Measurements from ENCODE around the gene ERMN. TPM values are rescaled to one million over a fixed set of nuclear protein-coding genes. Genes with fewer than 3 reads are reported as not detected.
"Not testable (repeated sequence)": the region's sequence is repeated elsewhere in the genome, so short reads cannot be mapped to it uniquely, and the experiment has no call there.

The ERMN gene
- not detected for total RNA-seq
- long read RNA-seq, result 0 reads

GRCh38 chr2:157325786-157326185 is at the start of gene ERMN:
TSS of gene ERMN (minus strand) at chr2:157325824. CDS start at chr2:157325642, 182 bp downstream.
- Histone ChIP-seq H3K4me1 (peaks cover 19% of the 10 kb centered on the region), H3K27me3 (ENCODE audit: low read depth) (no peaks in the 10 kb centered on the region), H3K4me3 (no peak within 1 kb of the TSS), H3K9me3 (replicated peaks) (no peaks in the 10 kb centered on the region), H3K27ac (replicated peaks) (no peak within 1 kb of the TSS), H3K36me3 (no peaks in the 10 kb centered on the region)
- no peak for DNase-seq
- intact Hi-C loops (cut with micrococcal nuclease), result loop anchor here (10.0 kb wide), 1 partner anchor 169 kb away; no protein-coding TSS in a partner anchor
- TF ChIP-seq CTCF (IDR thresholded peaks at IDR 0.05; ENCODE audit: borderline replicate concordance), result no peak

GRCh38 chr2:157375384-157375783 is 49.8 kb upstream of the ERMN start:
- no peaks in the 10 kb centered on the region for H3K4me1 ChIP-seq
- H3K36me3 ChIP-seq, result no peaks in the 10 kb centered on the region
- TF ChIP-seq CTCF (IDR thresholded peaks at IDR 0.05; ENCODE audit: borderline replicate concordance), result no peak
- H3K4me3 ChIP-seq, result no peak overlapping the region
- H3K27ac ChIP-seq (replicated peaks), result no peak overlapping the region
- H3K27me3 ChIP-seq (ENCODE audit: low read depth), result no peaks in the 10 kb centered on the region
- intact Hi-C loops (cut with micrococcal nuclease), result no loop called here
- peaks cover 22% of the 10 kb centered on the region for H3K9me3 ChIP-seq (replicated peaks)
- DNase-seq, result no peak

GRCh38 chr2:157368508-157368907 is 42.9 kb upstream of the ERMN start:
- DNase-seq; intact Hi-C loops (cut with micrococcal nuclease); H3K4me3 ChIP-seq; H3K36me3 ChIP-seq; H3K27ac ChIP-seq (replicated peaks); H3K9me3 ChIP-seq (replicated peaks); H3K4me1 ChIP-seq; H3K27me3 ChIP-seq (ENCODE audit: low read depth): not testable (repeated sequence)

DNA sequence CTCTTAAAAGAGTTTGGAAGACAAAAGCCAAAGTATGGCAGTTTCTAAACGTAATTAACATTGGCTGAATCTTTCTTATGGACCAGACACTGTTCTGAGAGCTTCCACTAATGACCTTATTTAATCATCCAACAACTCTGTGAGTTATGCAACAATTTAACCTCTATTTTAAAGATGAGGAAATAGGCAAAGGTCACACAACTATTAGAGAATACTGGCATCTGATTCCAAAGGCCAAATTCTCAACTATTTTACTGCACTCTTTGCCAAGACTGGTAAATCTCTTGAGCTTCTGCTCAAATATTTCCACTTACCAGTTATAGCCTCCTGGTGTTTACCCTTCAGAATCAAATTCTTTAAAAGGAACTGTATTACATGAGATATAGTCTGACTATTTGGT is 42.1 kb upstream of the ERMN start:
- peaks cover 10% of the 10 kb centered on the region for H3K4me1 ChIP-seq
- H3K27ac ChIP-seq (replicated peaks), result no peak overlapping the region
- H3K36me3 ChIP-seq, result no peaks in the 10 kb centered on the region
- no peak for TF ChIP-seq CTCF (IDR thresholded peaks at IDR 0.05; ENCODE audit: borderline replicate concordance)
- intact Hi-C loops (cut with micrococcal nuclease), result no loop called here
- H3K4me3 ChIP-seq, result no peak overlapping the region
- H3K27me3 ChIP-seq (ENCODE audit: low read depth), result no peaks in the 10 kb centered on the region
- no peaks in the 10 kb centered on the region for H3K9me3 ChIP-seq (replicated peaks)
- no peak for DNase-seq

DNA sequence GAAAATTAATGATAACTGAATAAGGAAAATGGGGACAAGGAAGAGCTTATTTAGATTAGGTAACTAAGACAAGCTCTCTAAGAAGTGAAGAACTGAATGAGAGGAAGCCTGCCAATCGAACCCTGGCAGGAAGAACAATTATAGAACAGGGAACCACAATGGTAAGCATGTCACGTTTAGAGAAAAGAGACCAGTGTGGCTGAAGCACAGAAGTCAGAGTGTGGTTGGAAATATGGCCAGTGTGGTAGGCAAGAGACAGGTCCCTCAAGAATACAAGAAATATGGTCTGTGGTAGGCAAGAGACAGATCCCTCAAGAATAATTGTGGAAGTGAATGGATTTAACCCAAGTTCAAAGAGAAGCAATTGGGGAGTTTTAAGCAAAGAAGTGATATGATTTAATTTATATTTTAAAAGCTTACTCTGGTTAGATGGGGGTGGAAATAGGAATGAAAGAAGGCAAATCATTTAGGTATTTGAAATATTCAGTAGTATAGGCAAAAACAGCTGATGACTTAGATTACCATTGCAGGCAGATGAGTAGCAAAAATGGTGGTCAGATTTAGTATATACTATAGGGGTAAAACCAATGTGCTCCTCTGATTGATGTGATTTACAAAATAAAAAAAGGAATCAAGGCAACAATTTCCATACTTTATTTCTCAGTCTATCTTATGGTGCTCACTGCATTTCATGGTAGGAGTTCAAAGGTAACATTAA is 38.8 kb upstream of the ERMN start:
- Histone ChIP-seq H3K27me3 (ENCODE audit: low read depth) (no peaks in the 10 kb centered on the region), H3K36me3 (no peaks in the 10 kb centered on the region), H3K4me3 (no peak overlapping the region), H3K4me1 (peaks cover 10% of the 10 kb centered on the region), H3K27ac (replicated peaks) (no peak overlapping the region), H3K9me3 (replicated peaks) (peaks cover 12% of the 10 kb centered on the region)
- no peak for TF ChIP-seq CTCF (IDR thresholded peaks at IDR 0.05; ENCODE audit: borderline replicate concordance)
- intact Hi-C loops (cut with micrococcal nuclease), result loop anchor here (2.0 kb wide), 1 partner anchor 42 kb away; no protein-coding TSS in a partner anchor
- DNase-seq, result no peak

GRCh38 chr2:157363612-157364101 is 38.0 kb upstream of the ERMN start:
- H3K4me1 ChIP-seq, result peaks cover 10% of the 10 kb centered on the region
- TF ChIP-seq CTCF (IDR thresholded peaks at IDR 0.05; ENCODE audit: borderline replicate concordance), result no peak
- H3K27me3 ChIP-seq (ENCODE audit: low read depth), result no peaks in the 10 kb centered on the region
- intact Hi-C loops (cut with micrococcal nuclease), result loop anchor here (2.0 kb wide), 1 partner anchor 43 kb away; no protein-coding TSS in a partner anchor
- no peak overlapping the region for H3K27ac ChIP-seq (replicated peaks)
- H3K4me3 ChIP-seq, result no peak overlapping the region
- peaks cover 12% of the 10 kb centered on the region for H3K9me3 ChIP-seq (replicated peaks)
- DNase-seq, result no peak
- no peaks in the 10 kb centered on the region for H3K36me3 ChIP-seq
